Measurements from ENCODE around the gene ARHGAP21.
"Not testable (repeated sequence)": the region's sequence is repeated elsewhere in the genome, so short reads cannot be mapped to it uniquely, and the experiment has no call there.

The ARHGAP21 gene

GRCh38 chr10:24685958-24686540 lies 37.6 kb downstream of the ARHGAP21 start:
- DNase-seq (ENCODE audit: low spot score), result no peak

GRCh38 chr10:24683554-24683953 lies 40.1 kb downstream of the ARHGAP21 start:
- FAIRE-seq (no peak), DNase-seq (ENCODE audit: low spot score) (no peak)

More at GRCh38 chr10:24685958-24686540, 37.6 kb downstream of the ARHGAP21 start:
- no peak for FAIRE-seq

GRCh38 chr10:24681572-24682088 lies 42.1 kb downstream of the ARHGAP21 start:
- no peak for FAIRE-seq
- DNase-seq (ENCODE audit: low spot score), result no peak

GRCh38 chr10:24680647-24681524 lies 42.8 kb downstream of the ARHGAP21 start:
- FAIRE-seq (no peak), DNase-seq (ENCODE audit: low spot score) (no peak)

GRCh38 chr10:24678757-24679156 lies 44.9 kb downstream of the ARHGAP21 start:
- DNase-seq (ENCODE audit: low spot score), result no peak
- no peak for FAIRE-seq

- FAIRE-seq (no peak), DNase-seq (ENCODE audit: low spot score) (no peak)
Observed at GRCh38 chr10:24674892-24675632, 48.6 kb downstream of the ARHGAP21 start.

- no peak for DNase-seq (ENCODE audit: low spot score)
- FAIRE-seq, result no peak
Observed at GRCh38 chr10:24670964-24671670, 52.6 kb downstream of the ARHGAP21 start.

- no peak for DNase-seq (ENCODE audit: low spot score)
- no peak for FAIRE-seq
Observed at GRCh38 chr10:24669285-24669852, 54.3 kb downstream of the ARHGAP21 start.

GRCh38 chr10:24668247-24668646 lies 55.4 kb downstream of the ARHGAP21 start:
- no peak for DNase-seq (ENCODE audit: low spot score)
- no peak for FAIRE-seq

- FAIRE-seq (no peak), DNase-seq (ENCODE audit: low spot score) (no peak)
Observed at GRCh38 chr10:24664991-24665390, 58.7 kb downstream of the ARHGAP21 start.

GRCh38 chr10:24661376-24661775 lies 62.3 kb downstream of the ARHGAP21 start:
- no peak for FAIRE-seq
- DNase-seq (ENCODE audit: low spot score), result no peak

GRCh38 chr10:24658319-24658718 lies 65.4 kb downstream of the ARHGAP21 start:
- not testable (repeated sequence) for DNase-seq (ENCODE audit: low spot score); FAIRE-seq

GRCh38 chr10:24656326-24656725 lies 67.4 kb downstream of the ARHGAP21 start:
- not testable (repeated sequence) for FAIRE-seq; DNase-seq (ENCODE audit: low spot score)

- FAIRE-seq (no peak), DNase-seq (ENCODE audit: low spot score) (no peak)
Observed at GRCh38 chr10:24652381-24652957, 71.2 kb downstream of the ARHGAP21 start.

- FAIRE-seq (no peak), DNase-seq (ENCODE audit: low spot score) (no peak)
Observed at GRCh38 chr10:24651923-24652322, 71.8 kb downstream of the ARHGAP21 start.

- DNase-seq (ENCODE audit: low spot score) (no peak), FAIRE-seq (no peak)
Observed at GRCh38 chr10:24650669-24651391, 72.9 kb downstream of the ARHGAP21 start.

- DNase-seq (ENCODE audit: low spot score) (no peak), FAIRE-seq (no peak)
Observed at GRCh38 chr10:24645784-24646183, 77.9 kb downstream of the ARHGAP21 start.

GRCh38 chr10:24645022-24645421 lies 78.7 kb downstream of the ARHGAP21 start:
- no peak for DNase-seq (ENCODE audit: low spot score)
- no peak for FAIRE-seq

- no peak for FAIRE-seq
- DNase-seq (ENCODE audit: low spot score), result no peak
Observed at GRCh38 chr10:24643679-24644209, 79.9 kb downstream of the ARHGAP21 start.
